GM18520 (cell line): Measurements from ENCODE around the gene VSTM4.

ENCODE experiments used
- ATAC-seq: cut with Tn5 transposase; IDR thresholded peaks from one replicate; pipeline ENCODE4 v1.9.1; 2021; ENCODE audit not compliant: unreplicated experiment

VSTM4 gene

GRCh38 chr10:49118430-49119074 lies 3.2 kb upstream of the VSTM4 start:
- no peak for ATAC-seq

GRCh38 chr10:49117376-49118070 lies 2.2 kb upstream of the VSTM4 start:
- no peak for ATAC-seq

- ATAC-seq, result no peak
Observed at GRCh38 chr10:49116509-49117375, 1.4 kb upstream of the VSTM4 start.

GRCh38 chr10:49115796-49116508 lies 630 bp upstream of the VSTM4 start:
- ATAC-seq, result no peak

- no peak for ATAC-seq
Observed at GRCh38 chr10:49114718-49115014, 656 bp downstream of the VSTM4 start.

GRCh38 chr10:49113741-49114141 lies 1.6 kb downstream of the VSTM4 start:
- ATAC-seq, result no peak

- ATAC-seq, result no peak
Observed at GRCh38 chr10:49112851-49113250, 2.5 kb downstream of the VSTM4 start.

- ATAC-seq, result no peak
Observed at GRCh38 chr10:49112098-49112497, 3.2 kb downstream of the VSTM4 start.

GRCh38 chr10:49111320-49111698 lies 4.0 kb downstream of the VSTM4 start:
- ATAC-seq, result no peak

- ATAC-seq, result no peak
Observed at GRCh38 chr10:49110684-49111319, 4.5 kb downstream of the VSTM4 start.

- ATAC-seq, result no peak
Observed at GRCh38 chr10:49109669-49110340, 5.5 kb downstream of the VSTM4 start.

- ATAC-seq, result no peak
Observed at GRCh38 chr10:49108656-49109055, 6.7 kb downstream of the VSTM4 start.

- no peak for ATAC-seq
Observed at GRCh38 chr10:49107887-49108267, 7.4 kb downstream of the VSTM4 start.

GRCh38 chr10:49107111-49107886 lies 8.0 kb downstream of the VSTM4 start:
- ATAC-seq, result no peak

GRCh38 chr10:49106451-49106850 lies 8.9 kb downstream of the VSTM4 start:
- ATAC-seq, result no peak

- ATAC-seq, result no peak
Observed at GRCh38 chr10:49105076-49105475, 10.2 kb downstream of the VSTM4 start.

GRCh38 chr10:49104323-49104722 lies 11.0 kb downstream of the VSTM4 start:
- no peak for ATAC-seq

GRCh38 chr10:49103761-49104160 lies 11.6 kb downstream of the VSTM4 start:
- no peak for ATAC-seq

- ATAC-seq, result no peak
Observed at GRCh38 chr10:49099046-49099445, 16.3 kb downstream of the VSTM4 start.
